Gastroesophageal sphincter (tissue), 3 donors: ENCODE data around the gene AUTS2.

ENCODE experiments used
- CTCF ChIP-seq, 4 experiments: fragments of 200-600 bp in 2 of 4; fragments of 450-650 bp in 2 of 4; sonication (generic) in 1 of 4; IDR thresholded peaks; one replicate each; pipeline ENCODE4 v1.5.1; 2017 to 2019; ENCODE audit warnings: antibody characterized with exemption in 4 of 4, mild to moderate bottlenecking in 2 of 4, moderate library complexity in 2 of 4
- POLR2AphosphoS5 ChIP-seq: sonication (generic); formaldehyde crosslinking; IDR thresholded peaks from one replicate; pipeline ENCODE4 v1.6.1; 2017; ENCODE audit warnings: antibody characterized with exemption

GRCh38 chr7:70116867-70117266 is 518.6 kb downstream of the AUTS2 start:
- TF ChIP-seq CTCF (IDR thresholded peaks at IDR 0.05) = no peak
- TF ChIP-seq POLR2AphosphoS5 = no peak
